SK-N-MC (cell line): ENCODE measurements around the gene ARL3.
"Not testable (repeated sequence)": the region's sequence is repeated elsewhere in the genome, so short reads cannot be mapped to it uniquely, and the experiment has no call there.

Experiments used
- DNase-seq: peaks from one replicate; pipeline ENCODE4 v3.0.0-alpha.2; 2011; ENCODE audit warnings: low read depth, low spot score
- H3K27ac ChIP-seq: fragments of 200-600 bp; sonication (generic); 2 replicates; pipeline ENCODE4 v1.5.1; 2016; ENCODE audit warnings: mixed run types
- H3K36me3 ChIP-seq: fragments of 200-600 bp; sonication (generic); 2 replicates; pipeline ENCODE4 v1.6.1; 2017; ENCODE audit warnings: antibody characterized with exemption, low read length, mixed read lengths; ENCODE audit not compliant: insufficient read depth
- H3K4me3 ChIP-seq: fragments of 200-600 bp; sonication (generic); 2 replicates; pipeline ENCODE4 v1.5.1; 2016
- H3K9ac ChIP-seq: fragments of 200-600 bp; sonication (generic); 2 replicates; pipeline ENCODE4 v1.8.0; 2017; ENCODE audit warnings: mixed run types, mixed read lengths; ENCODE audit not compliant: insufficient read length
- H3K9me3 ChIP-seq: fragments of 200-600 bp; sonication (generic); 2 replicates; pipeline ENCODE4 v1.6.1; 2017; ENCODE audit warnings: low read depth, mild to moderate bottlenecking, antibody characterized with exemption, low read length, moderate library complexity, mixed read lengths
- EZH2 ChIP-seq: fragments of 200-600 bp; sonication (generic); IDR thresholded peaks from one replicate; pipeline ENCODE4 v1.6.1; 2017; ENCODE audit warnings: antibody characterized with exemption
- FOXP2 ChIP-seq: optimal IDR thresholded peaks from 2 replicates; pipeline ENCODE3; 2011; ENCODE audit warnings: mild to moderate bottlenecking, moderate library complexity; ENCODE audit not compliant: insufficient read depth; ENCODE audit errors: extremely low read length, control extremely low read depth
- POLR2AphosphoS5 ChIP-seq: IDR thresholded peaks from 2 replicates; pipeline ENCODE4 v1.6.1; 2012; ENCODE audit warnings: mild to moderate bottlenecking, low read depth, low read length, borderline replicate concordance

ARL3 gene

GRCh38 chr10:102668326-102669107 lies 45.7 kb downstream of the ARL3 start:
- Histone ChIP-seq H3K36me3 (no peaks in the 10 kb centered on the region), H3K9ac (no peak overlapping the region), H3K9me3 (no peaks in the 10 kb centered on the region), H3K4me3 (no peak overlapping the region), H3K27ac (no peak overlapping the region)
- no peak for DNase-seq
- TF ChIP-seq POLR2AphosphoS5 (no peak), EZH2 (no peak), FOXP2 (no peak)

- DNase-seq, H3K9ac ChIP-seq, H3K36me3 ChIP-seq, H3K9me3 ChIP-seq, H3K27ac ChIP-seq, H3K4me3 ChIP-seq: not testable (repeated sequence)
Observed at GRCh38 chr10:102667411-102667810, 46.8 kb downstream of the ARL3 start.

- TF ChIP-seq EZH2 (no peak), POLR2AphosphoS5 (no peak), FOXP2 (no peak)
- Histone ChIP-seq H3K4me3 (no peak overlapping the region), H3K9me3 (no peaks in the 10 kb centered on the region), H3K9ac (no peak overlapping the region), H3K36me3 (no peaks in the 10 kb centered on the region), H3K27ac (no peak overlapping the region)
- DNase-seq, result no peak
Observed at GRCh38 chr10:102665904-102666509, 48.2 kb downstream of the ARL3 start.

- Histone ChIP-seq H3K4me3 (no peak overlapping the region), H3K9me3 (no peaks in the 10 kb centered on the region), H3K27ac (no peak overlapping the region), H3K9ac (no peak overlapping the region), H3K36me3 (no peaks in the 10 kb centered on the region)
- DNase-seq, result no peak
- TF ChIP-seq EZH2, result no peak
- no peak for TF ChIP-seq FOXP2
- no peak for TF ChIP-seq POLR2AphosphoS5
Observed at GRCh38 chr10:102661658-102662028, 52.6 kb downstream of the ARL3 start.

GRCh38 chr10:102660888-102661657 lies 53.1 kb downstream of the ARL3 start:
- H3K9me3 ChIP-seq, result no peaks in the 10 kb centered on the region
- no peak overlapping the region for H3K27ac ChIP-seq
- H3K4me3 ChIP-seq, result no peak overlapping the region
- TF ChIP-seq EZH2, result no peak
- TF ChIP-seq FOXP2, result no peak
- no peak for TF ChIP-seq POLR2AphosphoS5
- H3K9ac ChIP-seq, result no peak overlapping the region
- no peak for DNase-seq
- H3K36me3 ChIP-seq, result no peaks in the 10 kb centered on the region

GRCh38 chr10:102658802-102659201 lies 55.4 kb downstream of the ARL3 start:
- Histone ChIP-seq H3K36me3 (no peaks in the 10 kb centered on the region), H3K9ac (no peak overlapping the region), H3K27ac (no peak overlapping the region)

GRCh38 chr10:102657984-102658724 lies 56.0 kb downstream of the ARL3 start:
- no peak for DNase-seq
- Histone ChIP-seq H3K9me3 (no peaks in the 10 kb centered on the region), H3K4me3 (no peak overlapping the region), H3K36me3 (no peaks in the 10 kb centered on the region), H3K27ac (no peak overlapping the region), H3K9ac (no peak overlapping the region)
- TF ChIP-seq POLR2AphosphoS5 (no peak), EZH2 (no peak), FOXP2 (no peak)

More at GRCh38 chr10:102658802-102659201, 55.4 kb downstream of the ARL3 start:
- Histone ChIP-seq H3K4me3 (no peak overlapping the region), H3K9me3 (no peaks in the 10 kb centered on the region)
- TF ChIP-seq FOXP2 (no peak), POLR2AphosphoS5 (no peak), EZH2 (no peak)
- no peak for DNase-seq

- DNase-seq, result no peak
- Histone ChIP-seq H3K9ac (no peak overlapping the region), H3K27ac (no peak overlapping the region), H3K36me3 (no peaks in the 10 kb centered on the region), H3K9me3 (no peaks in the 10 kb centered on the region), H3K4me3 (no peak overlapping the region)
- TF ChIP-seq FOXP2 (no peak), POLR2AphosphoS5 (no peak), EZH2 (no peak)
Observed at GRCh38 chr10:102657451-102657850, 56.7 kb downstream of the ARL3 start.
